A673 (cell line): ENCODE measurements around the gene BEGAIN. TPM values are rescaled to one million over a fixed set of nuclear protein-coding genes. Genes with fewer than 3 reads are reported as not detected.

Experiments used
- BruUV-seq: library from RNA; stranded (reverse); fragments of 400-500 nt; replicated peaks from 2 replicates; lab custom pipeline; 2021; lab: Mats Ljungman, UMichigan
- CTCF ChIA-PET: fragments of 300-600 bp; sonication (Branson Sonifier 250); formaldehyde crosslinking; loops from one replicate; lab custom pipeline; 2022; ENCODE audit warnings: antibody characterized with exemption; lab: Charles Lee
- POLR2A ChIA-PET: fragments of 300-600 bp; sonication (Branson Sonifier 250); formaldehyde crosslinking; loops from one replicate; lab custom pipeline; 2022; ENCODE audit warnings: antibody characterized with exemption; ENCODE audit not compliant: low non-redundant PET; lab: Charles Lee
- DNase-seq: peaks from one replicate; pipeline ENCODE4 v3.0.0-alpha.2; 2015; ENCODE audit warnings: low spot score
- H3K27ac ChIP-seq: fragments of 200-600 bp; sonication (generic); 2 replicates; pipeline ENCODE4 v1.5.1; 2016; ENCODE audit warnings: mixed run types, low read depth, mild to moderate bottlenecking, mixed read lengths, antibody characterized with exemption, low read length; ENCODE audit not compliant: poor library complexity, severe bottlenecking
- H3K27me3 ChIP-seq: fragments of 200-600 bp; sonication (generic); replicated peaks from 2 replicates; pipeline ENCODE4 v1.6.1; 2017; ENCODE audit warnings: mixed run types, low read depth, mild to moderate bottlenecking, mixed read lengths, antibody characterized with exemption, low read length; ENCODE audit not compliant: insufficient read depth, poor library complexity
- H3K36me3 ChIP-seq: fragments of 200-600 bp; sonication (generic); 2 replicates; pipeline ENCODE4 v1.6.1; 2016; ENCODE audit warnings: mixed run types, mild to moderate bottlenecking, mixed read lengths, antibody characterized with exemption, low read length; ENCODE audit not compliant: insufficient read depth, poor library complexity, severe bottlenecking
- H3K4me1 ChIP-seq: fragments of 200-600 bp; sonication (generic); 2 replicates; pipeline ENCODE4 v1.6.1; 2017; ENCODE audit warnings: mixed run types, mild to moderate bottlenecking, mixed read lengths, antibody characterized with exemption, low read length; ENCODE audit not compliant: insufficient read depth, poor library complexity, severe bottlenecking
- H3K4me3 ChIP-seq: fragments of 200-600 bp; sonication (generic); 2 replicates; pipeline ENCODE4 v1.5.1; 2016; ENCODE audit warnings: low read depth, mixed run types, mild to moderate bottlenecking, mixed read lengths, low read length; ENCODE audit not compliant: poor library complexity, severe bottlenecking
- H3K9me3 ChIP-seq: fragments of 200-600 bp; sonication (generic); 2 replicates; pipeline ENCODE4 v1.6.1; 2016; ENCODE audit warnings: mixed run types, low read depth, mild to moderate bottlenecking, mixed read lengths, antibody characterized with exemption, low read length; ENCODE audit not compliant: poor library complexity, severe bottlenecking
- CTCF ChIP-seq: fragments of 300-800, 200-600 bp; sonication (generic); conservative IDR thresholded peaks from 2 replicates; pipeline ENCODE4 v1.5.1; 2017; ENCODE audit warnings: low read depth, mild to moderate bottlenecking, antibody characterized with exemption, low read length, moderate library complexity, mixed read lengths
- EZH2 ChIP-seq: fragments of 200-600 bp; sonication (generic); IDR thresholded peaks from 2 replicates; pipeline ENCODE4 v1.6.1; 2017; ENCODE audit warnings: borderline replicate concordance, low read depth, mild to moderate bottlenecking, mixed read lengths, antibody characterized with exemption, low read length; ENCODE audit not compliant: poor library complexity, severe bottlenecking
- intact Hi-C: fragments of 100-400 bp; cut with micrococcal nuclease; formaldehyde crosslinking; loops from one replicate; pipeline ENCODE4 v1.10.0; 2022; ENCODE audit not compliant: unreplicated experiment
- total RNA-seq: library from RNA; stranded (reverse); gene quantifications from 2 replicates; pipeline ENCODE4 v1.2.3, GENCODE V29; 2021

BEGAIN gene
- total RNA-seq, 1 experiment from 2014 or later, result 0.84 TPM

GRCh38 chr14:100585448-100586152, 1.6 kb downstream of the BEGAIN start:
- no peak overlapping the region for H3K27ac ChIP-seq
- DNase-seq, result no peak
- H3K27me3 ChIP-seq, result peaks cover 5% of the 10 kb centered on the region
- H3K9me3 ChIP-seq, result no peaks in the 10 kb centered on the region
- peak overlapping the region; percentile 56 for H3K4me3 ChIP-seq
- intact Hi-C loops, result no loop called here
- no peaks in the 10 kb centered on the region for H3K36me3 ChIP-seq
- no peak for TF ChIP-seq CTCF
- no peak for TF ChIP-seq EZH2
- ChIA-PET CTCF (no interaction called here), POLR2A (no interaction called here)
- BruUV-seq, result no TSS peak
- H3K4me1 ChIP-seq, result peaks cover 6% of the 10 kb centered on the region

- POLR2A ChIA-PET, result no interaction called here
- TF ChIP-seq EZH2, result no peak
- TF ChIP-seq CTCF, result no peak
- no peak overlapping the region for H3K27ac ChIP-seq
- peaks cover 5% of the 10 kb centered on the region for H3K27me3 ChIP-seq
- no peaks in the 10 kb centered on the region for H3K9me3 ChIP-seq
- peaks cover 6% of the 10 kb centered on the region for H3K4me1 ChIP-seq
- intact Hi-C loops, result no loop called here
- no peak for DNase-seq
- no TSS peak for BruUV-seq
- H3K36me3 ChIP-seq, result no peaks in the 10 kb centered on the region
- H3K4me3 ChIP-seq, result no peak overlapping the region
- CTCF ChIA-PET, result no interaction called here
Observed at GRCh38 chr14:100584056-100585031, 2.9 kb downstream of the BEGAIN start.

GRCh38 chr14:100583245-100583644, 4.0 kb downstream of the BEGAIN start:
- Histone ChIP-seq H3K36me3 (no peaks in the 10 kb centered on the region), H3K4me3 (no peak overlapping the region), H3K27ac (no peak overlapping the region), H3K27me3 (peaks cover 5% of the 10 kb centered on the region), H3K4me1 (peaks cover 6% of the 10 kb centered on the region), H3K9me3 (no peaks in the 10 kb centered on the region)
- ChIA-PET CTCF (no interaction called here), POLR2A (no interaction called here)
- intact Hi-C loops, result no loop called here
- TF ChIP-seq CTCF (no peak), EZH2 (no peak)
- no peak for DNase-seq
- BruUV-seq, result no TSS peak
